ENCODE measurements around the gene SAPCD1.

DNA sequence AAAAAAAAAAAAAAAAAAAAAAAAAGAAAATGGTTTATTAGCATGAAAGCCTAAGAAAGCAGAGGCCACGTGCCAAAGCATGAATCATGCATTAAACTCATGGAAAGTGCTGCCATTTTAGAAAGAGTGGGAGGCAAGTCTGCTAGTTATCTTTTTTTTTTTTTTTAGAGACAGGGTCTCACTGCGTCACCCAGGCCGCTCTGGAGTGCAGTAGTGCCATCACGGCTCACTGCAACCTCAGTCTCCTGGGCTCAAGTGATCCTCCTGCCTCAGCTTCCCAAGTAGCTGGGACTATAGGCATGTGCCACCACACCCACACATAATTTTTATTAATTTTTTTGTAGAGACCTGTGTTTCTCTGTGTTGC is 9.5 kb downstream of the SAPCD1 start:
- TF ChIP-seq RAD21 (IDR thresholded peaks at IDR 0.05; ENCODE audit: insufficient read depth, low read depth, low read length) (no peak), RAD51 (IDR thresholded peaks at IDR 0.05) (no peak), PKNOX1 (IDR thresholded peaks at IDR 0.05) (no peak), CHD4 (IDR thresholded peaks at IDR 0.05) (no peak), KDM1A (IDR thresholded peaks at IDR 0.05; ENCODE audit: borderline replicate concordance) (no peak)

Data from GM12878 (cell line).